GM23338 (cell line): Measurements from ENCODE around the gene PPP1R9A. TPM values are rescaled to one million over a fixed set of nuclear protein-coding genes. Genes with fewer than 3 reads are reported as not detected.

ENCODE experiments used
- ATAC-seq: fragments of 200-7000 bp; cut with Tn5 transposase; 3 replicates; pipeline ENCODE4 v1.9.1; 2020
- DNase-seq: peaks from one replicate; pipeline ENCODE4 v3.0.0-alpha.2; 2015; ENCODE audit warnings: low spot score
- H2AFZ ChIP-seq: fragments of 200-600 bp; sonication (generic); 2 replicates; pipeline ENCODE4 v1.8.0; 2016; ENCODE audit warnings: antibody characterized with exemption, mild to moderate bottlenecking, moderate library complexity
- H3F3A ChIP-seq: fragments of 200-600 bp; sonication (generic); replicated peaks from 2 replicates; pipeline ENCODE4 v1.8.0; 2017; ENCODE audit warnings: antibody characterized with exemption, mixed run types, low read depth
- H3K27ac ChIP-seq: fragments of 200-600 bp; sonication (generic); 2 replicates; pipeline ENCODE4 v1.6.1; 2016; ENCODE audit warnings: low read depth
- H3K27me3 ChIP-seq: fragments of 200-600 bp; sonication (generic); 2 replicates; pipeline ENCODE4 v1.8.0; 2016; ENCODE audit warnings: mild to moderate bottlenecking, mixed run types, moderate library complexity; ENCODE audit not compliant: insufficient read depth
- H3K36me3 ChIP-seq: fragments of 200-600 bp; sonication (generic); 2 replicates; pipeline ENCODE4 v1.8.0; 2016; ENCODE audit warnings: mild to moderate bottlenecking; ENCODE audit not compliant: insufficient read depth
- H3K4me1 ChIP-seq: fragments of 200-600 bp; sonication (generic); 2 replicates; pipeline ENCODE4 v1.8.0; 2016; ENCODE audit warnings: mild to moderate bottlenecking, moderate library complexity; ENCODE audit not compliant: insufficient read depth
- H3K4me2 ChIP-seq: fragments of 200-600 bp; sonication (generic); 2 replicates; pipeline ENCODE4 v1.7.1; 2017; ENCODE audit warnings: mixed run types
- H3K4me3 ChIP-seq: fragments of 200-600 bp; sonication (generic); 2 replicates; pipeline ENCODE4 v1.6.1; 2016; ENCODE audit warnings: mixed run types
- H3K79me2 ChIP-seq: fragments of 200-600 bp; sonication (generic); replicated peaks from 2 replicates; pipeline ENCODE4 v1.8.0; 2017; ENCODE audit warnings: mild to moderate bottlenecking; ENCODE audit not compliant: insufficient read depth
- H3K9me2 ChIP-seq: fragments of 200-600 bp; sonication (generic); 2 replicates; pipeline ENCODE4 v1.8.0; 2017; ENCODE audit not compliant: insufficient read depth
- H4K20me1 ChIP-seq: fragments of 200-600 bp; sonication (generic); replicated peaks from 2 replicates; pipeline ENCODE4 v1.8.0; 2017; ENCODE audit warnings: mild to moderate bottlenecking; ENCODE audit not compliant: insufficient read depth
- H3K27ac Mint-ChIP-seq: 2 replicates; pipeline ENCODE4 v1.8.0; 2020; ENCODE audit warnings: inconsistent platforms, mild to moderate bottlenecking, moderate library complexity, mixed read lengths
- H3K27me3 Mint-ChIP-seq: 3 replicates; pipeline ENCODE4 v1.8.0; 2022; ENCODE audit warnings: low read depth, mild to moderate bottlenecking, moderate library complexity, mixed read lengths, inconsistent platforms; ENCODE audit not compliant: insufficient read depth, poor library complexity
- H3K36me3 Mint-ChIP-seq: 3 replicates; pipeline ENCODE4 v1.8.0; 2021; ENCODE audit warnings: low read depth, mild to moderate bottlenecking, inconsistent platforms, moderate library complexity, mixed read lengths
- H3K4me1 Mint-ChIP-seq: 3 replicates; pipeline ENCODE4 v1.8.0; 2020; ENCODE audit warnings: mild to moderate bottlenecking, inconsistent platforms, mixed read lengths
- H3K4me3 Mint-ChIP-seq: 3 replicates; pipeline ENCODE4 v1.8.0; 2021; ENCODE audit warnings: moderate library complexity, mild to moderate bottlenecking, inconsistent platforms, mixed read lengths
- H3K9me3 Mint-ChIP-seq: 3 replicates; pipeline ENCODE4 v1.8.0; 2020; ENCODE audit warnings: moderate library complexity, mild to moderate bottlenecking, inconsistent platforms, mixed read lengths
- CREB1 ChIP-seq: fragments of 250-450 bp; sonication (Bioruptor Pico); IDR thresholded peaks from 2 replicates; pipeline ENCODE4 v1.5.0; 2020; ENCODE audit warnings: low read depth, mild to moderate bottlenecking, moderate library complexity
- EZH2 ChIP-seq: fragments of 200-600 bp; sonication (generic); IDR thresholded peaks from one replicate; pipeline ENCODE4 v1.8.0; 2017; ENCODE audit warnings: antibody characterized with exemption, mild to moderate bottlenecking, low read depth; ENCODE audit not compliant: unreplicated experiment
- JUNB ChIP-seq: IDR thresholded peaks from one replicate; pipeline ENCODE4 v1.6.1; 2016; ENCODE audit warnings: antibody characterized with exemption; ENCODE audit not compliant: unreplicated experiment
- NANOG ChIP-seq: IDR thresholded peaks from 2 replicates; pipeline ENCODE4 v1.6.1; 2016; ENCODE audit warnings: antibody characterized with exemption, borderline replicate concordance
- STAT1 ChIP-seq: IDR thresholded peaks from one replicate; pipeline ENCODE4 v1.6.1; 2016; ENCODE audit warnings: antibody characterized with exemption; ENCODE audit not compliant: unreplicated experiment
- ZNF114 ChIP-seq: fragments of 250-450 bp; sonication (Bioruptor Pico); IDR thresholded peaks from 2 replicates; pipeline ENCODE4 v1.5.0; 2020; ENCODE audit warnings: mild to moderate bottlenecking, moderate library complexity
- ZNF331 ChIP-seq: fragments of 250-450 bp; sonication (Bioruptor Pico); IDR thresholded peaks from 2 replicates; pipeline ENCODE4 v1.5.0; 2020; ENCODE audit warnings: low read depth, mild to moderate bottlenecking, moderate library complexity
- ZNF462 ChIP-seq: fragments of 250-450 bp; sonication (Bioruptor Pico); IDR thresholded peaks from 2 replicates; pipeline ENCODE4 v1.5.0; 2020; ENCODE audit warnings: mild to moderate bottlenecking, moderate library complexity
- polyA plus RNA-seq: library from polyadenylated mRNA; unstranded; fragments of >200 nt; fragmentation: Nextera tagmentation; extraction: Ambion mirVana; gene quantifications from 2 replicates; pipeline ENCODE4 v1.2.1, GENCODE V29; 2016
- total RNA-seq: library from RNA; depleted of rRNA; stranded (reverse); fragments of >200 nt; shearing (Covaris generic); gene quantifications from 2 replicates; pipeline ENCODE4 v1.2.3, GENCODE V29; 2014
- TF ChIP-seq, protein P1 (sequence below), 2 experiments: fragments of 200-600 bp in 1 of 2; sonication (generic) in 1 of 2; conservative IDR thresholded peaks; 2 replicates each; pipeline versions ENCODE4 v1.5.1 to v1.6.1; 2016 to 2017; ENCODE audit warnings: antibody characterized with exemption in 2 of 2, low read depth in 2 of 2, mild to moderate bottlenecking in 2 of 2, moderate library complexity in 1 of 2
- TF ChIP-seq, protein P2 (sequence below): IDR thresholded peaks from 2 replicates; pipeline ENCODE4 v1.6.1; 2016; ENCODE audit warnings: antibody characterized with exemption

PPP1R9A gene
- total and polyA plus RNA-seq, 2 experiments from 2014 or later = 10.6 to 31.8 TPM

GRCh38 chr7:95265634-95266033, 358.2 kb downstream of the PPP1R9A start:
- Mint-ChIP-seq H3K4me1 (peaks cover 33% of the 10 kb centered on the region; the same call in 2 of the 3 replicates), H3K27me3 (no peaks in the 10 kb centered on the region), H3K4me3 (no peak overlapping the region), H3K9me3 (no peaks in the 10 kb centered on the region), H3K27ac (no peak overlapping the region), H3K36me3 (no peaks in the 10 kb centered on the region)
- DNase-seq (no peak), ATAC-seq (no peak)
- no peaks in the 10 kb centered on the region for H3K27me3 ChIP-seq
- H3K4me3 ChIP-seq = no peak overlapping the region
- no peak overlapping the region for H3K4me2 ChIP-seq
- no peaks in the 10 kb centered on the region for H4K20me1 ChIP-seq
- TF ChIP-seq, protein P1, sequence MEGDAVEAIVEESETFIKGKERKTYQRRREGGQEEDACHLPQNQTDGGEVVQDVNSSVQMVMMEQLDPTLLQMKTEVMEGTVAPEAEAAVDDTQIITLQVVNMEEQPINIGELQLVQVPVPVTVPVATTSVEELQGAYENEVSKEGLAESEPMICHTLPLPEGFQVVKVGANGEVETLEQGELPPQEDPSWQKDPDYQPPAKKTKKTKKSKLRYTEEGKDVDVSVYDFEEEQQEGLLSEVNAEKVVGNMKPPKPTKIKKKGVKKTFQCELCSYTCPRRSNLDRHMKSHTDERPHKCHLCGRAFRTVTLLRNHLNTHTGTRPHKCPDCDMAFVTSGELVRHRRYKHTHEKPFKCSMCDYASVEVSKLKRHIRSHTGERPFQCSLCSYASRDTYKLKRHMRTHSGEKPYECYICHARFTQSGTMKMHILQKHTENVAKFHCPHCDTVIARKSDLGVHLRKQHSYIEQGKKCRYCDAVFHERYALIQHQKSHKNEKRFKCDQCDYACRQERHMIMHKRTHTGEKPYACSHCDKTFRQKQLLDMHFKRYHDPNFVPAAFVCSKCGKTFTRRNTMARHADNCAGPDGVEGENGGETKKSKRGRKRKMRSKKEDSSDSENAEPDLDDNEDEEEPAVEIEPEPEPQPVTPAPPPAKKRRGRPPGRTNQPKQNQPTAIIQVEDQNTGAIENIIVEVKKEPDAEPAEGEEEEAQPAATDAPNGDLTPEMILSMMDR (conservative IDR thresholded peaks at IDR 0.05; ENCODE audit: low read depth in 2 of 2) = no peak
- TF ChIP-seq STAT1 = no peak
- TF ChIP-seq, protein P2, sequence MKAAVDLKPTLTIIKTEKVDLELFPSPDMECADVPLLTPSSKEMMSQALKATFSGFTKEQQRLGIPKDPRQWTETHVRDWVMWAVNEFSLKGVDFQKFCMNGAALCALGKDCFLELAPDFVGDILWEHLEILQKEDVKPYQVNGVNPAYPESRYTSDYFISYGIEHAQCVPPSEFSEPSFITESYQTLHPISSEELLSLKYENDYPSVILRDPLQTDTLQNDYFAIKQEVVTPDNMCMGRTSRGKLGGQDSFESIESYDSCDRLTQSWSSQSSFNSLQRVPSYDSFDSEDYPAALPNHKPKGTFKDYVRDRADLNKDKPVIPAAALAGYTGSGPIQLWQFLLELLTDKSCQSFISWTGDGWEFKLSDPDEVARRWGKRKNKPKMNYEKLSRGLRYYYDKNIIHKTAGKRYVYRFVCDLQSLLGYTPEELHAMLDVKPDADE = no peak
- TF ChIP-seq NANOG = no peak
- no peak for TF ChIP-seq EZH2
- no peak for TF ChIP-seq ZNF331 (CRISPR knock-in tag)
- TF ChIP-seq ZNF114 (CRISPR knock-in tag) = no peak
- TF ChIP-seq JUNB = no peak
- no peak for TF ChIP-seq CREB1 (CRISPR knock-in tag)
- TF ChIP-seq ZNF462 (CRISPR knock-in tag) = no peak
- H3F3A ChIP-seq = no peaks in the 10 kb centered on the region
- H3K36me3 ChIP-seq = no peaks in the 10 kb centered on the region
- H3K79me2 ChIP-seq = no peaks in the 10 kb centered on the region
- H3K9me2 ChIP-seq = no peaks in the 10 kb centered on the region
- H3K27ac ChIP-seq = no peak overlapping the region
- peaks cover 11% of the 10 kb centered on the region; the same call in 1 of the 2 replicates for H3K4me1 ChIP-seq
- H2AFZ ChIP-seq = no peak overlapping the region
